Measurements from ENCODE around the gene CACNA1C.

The CACNA1C gene

DNA sequence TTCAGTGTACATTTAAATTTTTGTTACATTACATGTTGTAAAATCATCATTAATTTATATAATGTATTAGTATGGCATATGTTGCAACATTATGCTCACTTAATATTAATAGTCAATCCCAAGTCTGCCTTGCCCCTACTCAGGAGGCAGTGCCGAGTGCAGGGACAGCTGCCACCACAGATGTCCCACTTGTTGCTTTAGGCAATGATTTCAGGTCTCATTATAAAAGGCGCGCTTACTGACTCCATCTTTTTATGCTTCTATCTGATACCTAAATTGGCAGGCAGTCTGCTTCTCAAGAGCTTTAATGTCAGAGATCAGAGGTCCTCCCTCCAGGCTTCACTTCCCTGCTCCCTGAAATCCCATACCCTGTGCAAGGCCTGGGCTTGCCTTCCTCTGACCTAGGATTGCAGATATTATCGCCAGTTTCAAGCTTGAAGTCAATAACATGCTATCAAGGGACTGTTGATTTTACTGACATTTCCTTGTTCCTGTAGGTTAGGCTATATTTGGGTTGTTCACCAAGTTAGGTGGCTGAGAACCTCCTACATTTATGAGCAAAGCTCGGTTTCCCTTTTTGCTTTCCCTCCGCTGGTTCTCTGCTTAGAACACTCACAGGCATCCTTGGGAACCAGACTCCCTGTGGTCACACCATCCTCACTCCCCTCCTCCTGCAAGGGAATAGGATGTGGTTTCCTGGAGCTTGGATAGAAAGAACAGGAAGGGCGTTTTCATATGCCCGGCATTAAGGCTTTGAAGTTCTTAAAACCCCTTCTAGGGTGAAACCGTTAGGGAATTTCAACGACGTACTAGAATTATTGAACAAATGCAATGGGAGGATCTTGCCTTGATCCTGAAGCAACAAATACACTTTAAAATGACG lies 533.6 kb downstream of the CACNA1C start:
- Histone ChIP-seq H3K9me2 (replicated peaks; ENCODE audit: control insufficient read depth, low read length) (no peaks in the 10 kb centered on the region), H3F3A (ENCODE audit: control insufficient read depth, insufficient read depth) (no peaks in the 10 kb centered on the region), H3K4me2 (ENCODE audit: low read length) (no peak overlapping the region), H3K9me3 (ENCODE audit: control insufficient read depth, insufficient read depth, low read length) (no peaks in the 10 kb centered on the region), H3K36me3 (ENCODE audit: control insufficient read depth, low read length) (no peaks in the 10 kb centered on the region), H3K27ac (ENCODE audit: low read depth, low read length) (no peak overlapping the region), H3K4me1 (ENCODE audit: control insufficient read depth, low read length) (0 out of 2 replicates have a peak, but pooled peaks cover 4% of the 10 kb centered on the region), H3K4me3 (ENCODE audit: low read length) (no peak overlapping the region), H3K79me2 (ENCODE audit: control insufficient read depth, low read length) (no peaks in the 10 kb centered on the region), H4K20me1 (ENCODE audit: control insufficient read depth, insufficient read depth, low read depth, low read length) (no peaks in the 10 kb centered on the region), H3K27me3 (ENCODE audit: control insufficient read depth, low read length) (peaks cover 33% of the 10 kb centered on the region)
- TF ChIP-seq, protein P1, sequence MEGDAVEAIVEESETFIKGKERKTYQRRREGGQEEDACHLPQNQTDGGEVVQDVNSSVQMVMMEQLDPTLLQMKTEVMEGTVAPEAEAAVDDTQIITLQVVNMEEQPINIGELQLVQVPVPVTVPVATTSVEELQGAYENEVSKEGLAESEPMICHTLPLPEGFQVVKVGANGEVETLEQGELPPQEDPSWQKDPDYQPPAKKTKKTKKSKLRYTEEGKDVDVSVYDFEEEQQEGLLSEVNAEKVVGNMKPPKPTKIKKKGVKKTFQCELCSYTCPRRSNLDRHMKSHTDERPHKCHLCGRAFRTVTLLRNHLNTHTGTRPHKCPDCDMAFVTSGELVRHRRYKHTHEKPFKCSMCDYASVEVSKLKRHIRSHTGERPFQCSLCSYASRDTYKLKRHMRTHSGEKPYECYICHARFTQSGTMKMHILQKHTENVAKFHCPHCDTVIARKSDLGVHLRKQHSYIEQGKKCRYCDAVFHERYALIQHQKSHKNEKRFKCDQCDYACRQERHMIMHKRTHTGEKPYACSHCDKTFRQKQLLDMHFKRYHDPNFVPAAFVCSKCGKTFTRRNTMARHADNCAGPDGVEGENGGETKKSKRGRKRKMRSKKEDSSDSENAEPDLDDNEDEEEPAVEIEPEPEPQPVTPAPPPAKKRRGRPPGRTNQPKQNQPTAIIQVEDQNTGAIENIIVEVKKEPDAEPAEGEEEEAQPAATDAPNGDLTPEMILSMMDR (IDR thresholded peaks at IDR 0.05; ENCODE audit: low read depth, low read length, poor library complexity, severe bottlenecking), result no peak
- TF ChIP-seq EZH2phosphoT487 (IDR thresholded peaks at IDR 0.05; ENCODE audit: borderline replicate concordance, low read length), result no peak

DNA sequence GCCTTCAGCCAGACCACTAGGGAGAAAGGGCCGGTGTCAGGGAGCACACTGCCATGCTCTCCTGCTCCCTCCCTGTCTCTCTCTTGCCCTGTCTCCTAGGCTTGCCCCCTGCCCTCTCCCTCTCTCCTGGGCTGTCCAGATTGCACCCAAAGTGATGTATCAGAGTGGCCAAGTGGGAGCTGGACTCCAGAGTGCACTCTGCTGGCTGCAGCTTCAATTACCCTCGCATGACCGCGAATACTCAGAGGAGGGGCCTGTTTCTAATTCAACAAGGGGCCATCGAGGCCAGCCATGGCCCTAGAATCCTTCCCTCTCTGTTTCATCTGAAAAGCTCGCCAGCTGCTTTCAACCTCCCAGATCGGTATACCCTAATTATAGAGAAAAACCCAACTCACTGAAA lies 535.6 kb downstream of the CACNA1C start:
- Histone ChIP-seq H3K4me1 (ENCODE audit: control insufficient read depth, low read length) (0 out of 2 replicates have a peak, but pooled peaks cover 4% of the 10 kb centered on the region), H3F3A (ENCODE audit: control insufficient read depth, insufficient read depth) (no peaks in the 10 kb centered on the region), H3K79me2 (ENCODE audit: control insufficient read depth, low read length) (no peaks in the 10 kb centered on the region), H3K9me2 (replicated peaks; ENCODE audit: control insufficient read depth, low read length) (no peaks in the 10 kb centered on the region), H3K4me2 (ENCODE audit: low read length) (no peak overlapping the region), H3K4me3 (ENCODE audit: low read length) (no peak overlapping the region), H3K36me3 (ENCODE audit: control insufficient read depth, low read length) (no peaks in the 10 kb centered on the region), H3K27me3 (ENCODE audit: control insufficient read depth, low read length) (peaks cover 26% of the 10 kb centered on the region), H4K20me1 (ENCODE audit: control insufficient read depth, insufficient read depth, low read depth, low read length) (no peaks in the 10 kb centered on the region), H3K27ac (ENCODE audit: low read depth, low read length) (no peak overlapping the region), H3K9me3 (ENCODE audit: control insufficient read depth, insufficient read depth, low read length) (no peaks in the 10 kb centered on the region)
- TF ChIP-seq, protein P1 (IDR thresholded peaks at IDR 0.05; ENCODE audit: low read depth, low read length, poor library complexity, severe bottlenecking), result no peak
- no peak for TF ChIP-seq EZH2phosphoT487 (IDR thresholded peaks at IDR 0.05; ENCODE audit: borderline replicate concordance, low read length)

DNA sequence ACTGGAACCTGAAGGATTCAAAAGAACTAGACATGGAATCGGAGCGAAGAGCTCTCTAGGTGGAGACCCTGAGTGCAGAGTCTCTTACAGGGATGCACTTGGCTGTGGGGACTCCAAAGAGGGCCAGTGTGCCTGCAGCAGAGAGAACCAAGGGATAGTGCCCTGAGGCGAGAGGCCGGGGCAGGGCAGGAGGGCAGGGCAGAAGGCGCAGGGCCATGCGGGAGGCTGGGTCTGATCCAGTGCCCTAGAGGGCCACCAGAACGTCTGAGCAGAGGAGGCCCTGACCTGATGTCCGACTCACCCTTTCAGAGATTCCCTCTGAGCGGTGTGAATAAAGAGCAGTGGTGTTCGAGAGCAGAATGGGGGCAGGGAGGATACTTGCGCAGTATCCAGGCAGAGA lies 536.6 kb downstream of the CACNA1C start:
- Histone ChIP-seq H3K79me2 (ENCODE audit: control insufficient read depth, low read length) (no peaks in the 10 kb centered on the region), H3F3A (ENCODE audit: control insufficient read depth, insufficient read depth) (no peaks in the 10 kb centered on the region), H3K9me2 (replicated peaks; ENCODE audit: control insufficient read depth, low read length) (no peaks in the 10 kb centered on the region), H4K20me1 (ENCODE audit: control insufficient read depth, insufficient read depth, low read depth, low read length) (no peaks in the 10 kb centered on the region), H3K9me3 (ENCODE audit: control insufficient read depth, insufficient read depth, low read length) (peaks cover 4% of the 10 kb centered on the region; the same call in 1 of the 2 replicates), H3K36me3 (ENCODE audit: control insufficient read depth, low read length) (no peaks in the 10 kb centered on the region), H3K4me3 (ENCODE audit: low read length) (no peak overlapping the region), H3K27ac (ENCODE audit: low read depth, low read length) (no peak overlapping the region), H3K27me3 (ENCODE audit: control insufficient read depth, low read length) (peaks cover 15% of the 10 kb centered on the region), H3K4me2 (ENCODE audit: low read length) (no peak overlapping the region), H3K4me1 (ENCODE audit: control insufficient read depth, low read length) (0 out of 2 replicates have a peak, but pooled peaks cover 4% of the 10 kb centered on the region)
- TF ChIP-seq EZH2phosphoT487 (IDR thresholded peaks at IDR 0.05; ENCODE audit: borderline replicate concordance, low read length), result no peak
- TF ChIP-seq, protein P1 (IDR thresholded peaks at IDR 0.05; ENCODE audit: low read depth, low read length, poor library complexity, severe bottlenecking), result no peak

Measured in DOHH2 (cell line).